ENCODE data around the gene ZFAND3. TPM values are rescaled to one million over a fixed set of nuclear protein-coding genes. Genes with fewer than 3 reads are reported as not detected.

Gene ZFAND3
- polyA plus RNA-seq, 4 donors, result 35.9 to 80.4 (median 40.9) TPM

GRCh38 chr6:38021571-38021970, 202.0 kb downstream of the ZFAND3 start:
- DNase-seq (no peak), FAIRE-seq (no peak)
- Histone ChIP-seq H3K9me3 (ENCODE audit: control insufficient read depth in 2 of 2, insufficient read depth in 1 of 2, low read depth in 1 of 2, low read length in 1 of 2) (peaks cover 0 to 6% of the 10 kb centered on the region in 2 donors), H3K27me3 (ENCODE audit: control insufficient read depth in 3 of 3, insufficient read depth in 3 of 3, low read length in 3 of 3) (no peaks in the 10 kb centered on the region), H3K36me3 (ENCODE audit: control insufficient read depth in 3 of 3, insufficient read depth in 2 of 3, low read depth in 1 of 3, low read length in 3 of 3) (peaks cover 0 to 3% (median 0%) of the 10 kb centered on the region in 3 donors), H3K27ac (ENCODE audit: low read depth in 1 of 3, low read length in 2 of 3) (no peak overlapping the region), H3K4me3 (ENCODE audit: low read depth in 1 of 3, low read length in 3 of 3) (no peak overlapping the region), H3K4me1 (ENCODE audit: control insufficient read depth in 3 of 3, insufficient read depth in 2 of 3, low read depth in 1 of 3, low read length in 2 of 3) (peaks cover 0 to 2% (median 0%) of the 10 kb centered on the region in 3 donors)
- 21 to 61% (median 43%) methylated on average over 1 of the region's 1 CpG for WGBS, 3 donors

GRCh38 chr6:38022688-38023087, 203.2 kb downstream of the ZFAND3 start:
- WGBS, 3 donors, result 95 to 100% (median 96%) methylated on average over 1 of the region's 1 CpG
- Histone ChIP-seq H3K4me3 (ENCODE audit: low read depth in 1 of 3, low read length in 3 of 3) (no peak overlapping the region), H3K9me3 (ENCODE audit: control insufficient read depth in 2 of 2, insufficient read depth in 1 of 2, low read depth in 1 of 2, low read length in 1 of 2) (peaks cover 0 to 6% of the 10 kb centered on the region in 2 donors), H3K27ac (ENCODE audit: low read depth in 1 of 3, low read length in 2 of 3) (no peak overlapping the region), H3K36me3 (ENCODE audit: control insufficient read depth in 3 of 3, insufficient read depth in 2 of 3, low read depth in 1 of 3, low read length in 3 of 3) (peaks cover 0 to 3% (median 0%) of the 10 kb centered on the region in 3 donors), H3K4me1 (ENCODE audit: control insufficient read depth in 3 of 3, insufficient read depth in 2 of 3, low read depth in 1 of 3, low read length in 2 of 3) (peaks cover 0 to 2% (median 0%) of the 10 kb centered on the region in 3 donors), H3K27me3 (ENCODE audit: control insufficient read depth in 3 of 3, insufficient read depth in 3 of 3, low read length in 3 of 3) (no peaks in the 10 kb centered on the region)
- DNase-seq, result no peak
- FAIRE-seq, result no peak

DNA sequence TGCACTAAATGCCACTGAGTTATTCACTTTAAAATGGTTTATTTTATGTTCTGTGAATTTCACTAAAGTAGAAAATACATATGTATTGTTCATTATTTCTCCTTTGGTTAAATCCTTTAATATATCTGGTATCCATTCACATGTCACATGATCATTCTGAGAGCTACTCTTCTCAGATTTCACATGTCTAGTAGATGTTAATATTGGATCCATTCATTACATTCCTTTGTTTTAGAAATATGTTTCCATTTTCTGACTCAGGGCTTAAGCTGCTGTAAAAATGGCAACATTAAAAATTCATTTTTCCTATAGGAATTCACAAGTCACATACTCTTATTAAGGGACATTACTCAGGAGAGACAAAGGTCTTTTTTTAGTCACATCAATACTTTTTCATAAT, 205.4 kb downstream of the ZFAND3 start:
- H3K27me3 ChIP-seq (ENCODE audit: control insufficient read depth in 3 of 3, insufficient read depth in 3 of 3, low read length in 3 of 3), result no peaks in the 10 kb centered on the region
- no peak for FAIRE-seq

DNA sequence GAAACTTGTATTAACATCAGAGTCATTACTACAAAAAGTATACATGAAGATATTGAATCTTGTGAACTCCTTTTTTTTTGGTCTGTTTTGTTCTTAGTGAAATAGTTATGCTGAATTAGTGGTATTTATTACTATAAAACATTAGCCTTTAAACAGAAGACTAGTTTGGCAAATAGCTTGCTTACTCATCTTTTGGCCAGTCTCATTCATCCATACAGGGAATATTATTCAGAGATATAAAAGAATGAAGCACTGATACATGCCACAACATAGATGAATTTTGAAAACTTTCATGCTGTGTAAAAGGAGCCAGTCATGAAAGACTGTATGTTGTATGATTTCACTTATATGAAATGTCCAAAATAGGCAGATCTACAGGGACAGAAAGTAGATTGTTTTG, 205.9 kb downstream of the ZFAND3 start:
- DNase-seq (no peak), FAIRE-seq (no peak)
- Histone ChIP-seq H3K9me3 (ENCODE audit: control insufficient read depth in 2 of 2, insufficient read depth in 1 of 2, low read depth in 1 of 2, low read length in 1 of 2) (peaks cover 0 to 6% of the 10 kb centered on the region in 2 donors), H3K4me3 (ENCODE audit: low read depth in 1 of 3, low read length in 3 of 3) (no peak overlapping the region), H3K4me1 (ENCODE audit: control insufficient read depth in 3 of 3, insufficient read depth in 2 of 3, low read depth in 1 of 3, low read length in 2 of 3) (no peaks in the 10 kb centered on the region), H3K27ac (ENCODE audit: low read depth in 1 of 3, low read length in 2 of 3) (no peak overlapping the region), H3K27me3 (ENCODE audit: control insufficient read depth in 3 of 3, insufficient read depth in 3 of 3, low read length in 3 of 3) (no peaks in the 10 kb centered on the region), H3K36me3 (ENCODE audit: control insufficient read depth in 3 of 3, insufficient read depth in 2 of 3, low read depth in 1 of 3, low read length in 3 of 3) (peaks cover 0 to 3% (median 0%) of the 10 kb centered on the region in 3 donors)

More for the DNA sequence above, 205.4 kb downstream of the ZFAND3 start:
- Histone ChIP-seq H3K9me3 (ENCODE audit: control insufficient read depth in 2 of 2, insufficient read depth in 1 of 2, low read depth in 1 of 2, low read length in 1 of 2) (peaks cover 0 to 6% of the 10 kb centered on the region in 2 donors), H3K36me3 (ENCODE audit: control insufficient read depth in 3 of 3, insufficient read depth in 2 of 3, low read depth in 1 of 3, low read length in 3 of 3) (peaks cover 0 to 3% (median 0%) of the 10 kb centered on the region in 3 donors), H3K4me3 (ENCODE audit: low read depth in 1 of 3, low read length in 3 of 3) (no peak overlapping the region), H3K27ac (ENCODE audit: low read depth in 1 of 3, low read length in 2 of 3) (no peak overlapping the region), H3K4me1 (ENCODE audit: control insufficient read depth in 3 of 3, insufficient read depth in 2 of 3, low read depth in 1 of 3, low read length in 2 of 3) (no peaks in the 10 kb centered on the region)
- no peak for DNase-seq

- no peak for FAIRE-seq
- H3K27ac ChIP-seq (ENCODE audit: low read depth in 1 of 3, low read length in 2 of 3), result no peak overlapping the region
- peaks cover 0 to 3% (median 0%) of the 10 kb centered on the region in 3 donors for H3K36me3 ChIP-seq (ENCODE audit: control insufficient read depth in 3 of 3, insufficient read depth in 2 of 3, low read depth in 1 of 3, low read length in 3 of 3)
- no peaks in the 10 kb centered on the region for H3K4me1 ChIP-seq (ENCODE audit: control insufficient read depth in 3 of 3, insufficient read depth in 2 of 3, low read depth in 1 of 3, low read length in 2 of 3)
- 84 to 88% (median 87%) methylated on average over 2 of the region's 2 CpGs for WGBS, 3 donors
- peaks cover 0 to 6% of the 10 kb centered on the region in 2 donors for H3K9me3 ChIP-seq (ENCODE audit: control insufficient read depth in 2 of 2, insufficient read depth in 1 of 2, low read depth in 1 of 2, low read length in 1 of 2)
- no peak overlapping the region for H3K4me3 ChIP-seq (ENCODE audit: low read depth in 1 of 3, low read length in 3 of 3)
- no peak for DNase-seq
- no peaks in the 10 kb centered on the region for H3K27me3 ChIP-seq (ENCODE audit: control insufficient read depth in 3 of 3, insufficient read depth in 3 of 3, low read length in 3 of 3)
Observed at GRCh38 chr6:38027685-38028373, 208.3 kb downstream of the ZFAND3 start.

GRCh38 chr6:38030380-38030779, 210.9 kb downstream of the ZFAND3 start:
- H3K4me3 ChIP-seq (ENCODE audit: low read depth in 1 of 3, low read length in 3 of 3), result no peak overlapping the region
- DNase-seq (no peak), FAIRE-seq (no peak)
- H3K9me3 ChIP-seq (ENCODE audit: control insufficient read depth in 2 of 2, insufficient read depth in 1 of 2, low read depth in 1 of 2, low read length in 1 of 2), result no peaks in the 10 kb centered on the region
- H3K27me3 ChIP-seq (ENCODE audit: control insufficient read depth in 3 of 3, insufficient read depth in 3 of 3, low read length in 3 of 3), result no peaks in the 10 kb centered on the region
- no peaks in the 10 kb centered on the region for H3K4me1 ChIP-seq (ENCODE audit: control insufficient read depth in 3 of 3, insufficient read depth in 2 of 3, low read depth in 1 of 3, low read length in 2 of 3)
- no peak overlapping the region for H3K27ac ChIP-seq (ENCODE audit: low read depth in 1 of 3, low read length in 2 of 3)
- no peaks in the 10 kb centered on the region for H3K36me3 ChIP-seq (ENCODE audit: control insufficient read depth in 3 of 3, insufficient read depth in 2 of 3, low read depth in 1 of 3, low read length in 3 of 3)

DNA sequence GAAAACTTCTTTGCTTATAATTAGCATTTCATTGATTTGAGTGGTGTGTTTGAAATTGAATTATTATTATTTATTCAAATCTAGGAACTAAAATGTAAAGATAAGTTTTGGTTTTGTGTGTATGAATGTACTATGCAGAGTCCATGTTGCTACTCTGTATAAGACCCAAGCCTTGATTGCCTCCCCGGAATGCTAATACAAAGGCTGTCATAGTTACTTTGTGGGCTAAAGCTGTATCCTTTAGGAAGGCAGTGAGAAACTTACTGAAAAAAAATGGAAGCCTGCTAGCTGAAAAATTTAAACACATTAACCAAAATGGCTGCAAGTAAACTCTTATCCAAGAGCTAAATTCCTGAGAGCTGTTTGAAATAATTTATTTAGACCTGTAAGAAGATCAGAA, 213.3 kb downstream of the ZFAND3 start:
- no peaks in the 10 kb centered on the region for H3K27me3 ChIP-seq (ENCODE audit: control insufficient read depth in 3 of 3, insufficient read depth in 3 of 3, low read length in 3 of 3)
- H3K36me3 ChIP-seq (ENCODE audit: control insufficient read depth in 3 of 3, insufficient read depth in 2 of 3, low read depth in 1 of 3, low read length in 3 of 3), result no peaks in the 10 kb centered on the region
- no peak for DNase-seq
- no peak overlapping the region for H3K4me3 ChIP-seq (ENCODE audit: low read depth in 1 of 3, low read length in 3 of 3)
- H3K9me3 ChIP-seq (ENCODE audit: control insufficient read depth in 2 of 2, insufficient read depth in 1 of 2, low read depth in 1 of 2, low read length in 1 of 2), result no peaks in the 10 kb centered on the region
- peaks cover 0 to 3% (median 0%) of the 10 kb centered on the region in 3 donors for H3K4me1 ChIP-seq (ENCODE audit: control insufficient read depth in 3 of 3, insufficient read depth in 2 of 3, low read depth in 1 of 3, low read length in 2 of 3)
- 65 to 86% (median 85%) methylated on average over 1 of the region's 1 CpG for WGBS, 3 donors
- FAIRE-seq, result no peak
- no peak overlapping the region for H3K27ac ChIP-seq (ENCODE audit: low read depth in 1 of 3, low read length in 2 of 3)

GRCh38 chr6:38033442-38033982, 214.0 kb downstream of the ZFAND3 start:
- no peak overlapping the region for H3K4me3 ChIP-seq (ENCODE audit: low read depth in 1 of 3, low read length in 3 of 3)
- H3K36me3 ChIP-seq (ENCODE audit: control insufficient read depth in 3 of 3, insufficient read depth in 2 of 3, low read depth in 1 of 3, low read length in 3 of 3), result no peaks in the 10 kb centered on the region
- no peak for DNase-seq
- H3K27ac ChIP-seq (ENCODE audit: low read depth in 1 of 3, low read length in 2 of 3), result no peak overlapping the region
- FAIRE-seq, result no peak
- no peaks in the 10 kb centered on the region for H3K27me3 ChIP-seq (ENCODE audit: control insufficient read depth in 3 of 3, insufficient read depth in 3 of 3, low read length in 3 of 3)
- peaks cover 0 to 3% (median 0%) of the 10 kb centered on the region in 3 donors for H3K4me1 ChIP-seq (ENCODE audit: control insufficient read depth in 3 of 3, insufficient read depth in 2 of 3, low read depth in 1 of 3, low read length in 2 of 3)
- 47 to 83% (median 76%) methylated on average over 1 of the region's 1 CpG for WGBS, 3 donors
- no peaks in the 10 kb centered on the region for H3K9me3 ChIP-seq (ENCODE audit: control insufficient read depth in 2 of 2, insufficient read depth in 1 of 2, low read depth in 1 of 2, low read length in 1 of 2)
